HG02588 (cell line): ENCODE measurements around the gene DYNLT4.
"Not testable (repeated sequence)": the region's sequence is repeated elsewhere in the genome, so short reads cannot be mapped to it uniquely, and the experiment has no call there.

Experiments used
- ATAC-seq: cut with Tn5 transposase; IDR thresholded peaks from one replicate; pipeline ENCODE4 v1.9.1; 2021; ENCODE audit warnings: mild to moderate bottlenecking, moderate library complexity; ENCODE audit not compliant: unreplicated experiment

DYNLT4 gene

GRCh38 chr1:44829506-44830384 is 22.6 kb upstream of the DYNLT4 start:
- ATAC-seq, result no peak

- no peak for ATAC-seq
These were observed 21.8 kb upstream of the DYNLT4 start for GRCh38 chr1:44828841-44829440.

- no peak for ATAC-seq
These were observed 21.0 kb upstream of the DYNLT4 start for GRCh38 chr1:44828003-44828651.

- ATAC-seq, result no peak
These were observed 20.2 kb upstream of the DYNLT4 start for GRCh38 chr1:44827197-44828002.

- no peak for ATAC-seq
These were observed 19.4 kb upstream of the DYNLT4 start for GRCh38 chr1:44826375-44827196.

GRCh38 chr1:44824392-44824791 is 17.2 kb upstream of the DYNLT4 start:
- not testable (repeated sequence) for ATAC-seq

- ATAC-seq, result no peak
These were observed 15.9 kb upstream of the DYNLT4 start for GRCh38 chr1:44822981-44823451.

- ATAC-seq, result no peak
These were observed 15.1 kb upstream of the DYNLT4 start for GRCh38 chr1:44822131-44822701.

GRCh38 chr1:44821240-44821715 is 14.1 kb upstream of the DYNLT4 start:
- no peak for ATAC-seq

GRCh38 chr1:44820328-44821239 is 13.4 kb upstream of the DYNLT4 start:
- no peak for ATAC-seq

GRCh38 chr1:44819608-44820327 is 12.6 kb upstream of the DYNLT4 start:
- peak; percentile 74 for ATAC-seq

- ATAC-seq, result no peak
These were observed 12.1 kb upstream of the DYNLT4 start for GRCh38 chr1:44819196-44819607.

- ATAC-seq, result no peak
These were observed 10.8 kb upstream of the DYNLT4 start for GRCh38 chr1:44817771-44818495.

GRCh38 chr1:44817307-44817706 is 10.2 kb upstream of the DYNLT4 start:
- ATAC-seq, result no peak

- not testable (repeated sequence) for ATAC-seq
These were observed 8.8 kb upstream of the DYNLT4 start for GRCh38 chr1:44815926-44816325.

- ATAC-seq, result no peak
These were observed 5.8 kb upstream of the DYNLT4 start for GRCh38 chr1:44812822-44813543.
